D721Med (cell line): ENCODE data around the gene CLDN20.

Source experiments
- DNase-seq: peaks from one replicate; pipeline ENCODE4 v3.0.0; 2011; ENCODE audit warnings: low spot score; ENCODE audit not compliant: insufficient read length
- FAIRE-seq: peaks from 2 replicates; lab custom pipeline; 2011; peaks lifted over from hg19 to GRCh38; lab: Jason Lieb, UNC
- TF ChIP-seq, protein P1 (sequence below): IDR thresholded peaks from 2 replicates; pipeline ENCODE4 v1.5.1; 2012; ENCODE audit warnings: mild to moderate bottlenecking, control low read depth; ENCODE audit not compliant: insufficient read depth; ENCODE audit errors: missing control alignments

Gene CLDN20

DNA sequence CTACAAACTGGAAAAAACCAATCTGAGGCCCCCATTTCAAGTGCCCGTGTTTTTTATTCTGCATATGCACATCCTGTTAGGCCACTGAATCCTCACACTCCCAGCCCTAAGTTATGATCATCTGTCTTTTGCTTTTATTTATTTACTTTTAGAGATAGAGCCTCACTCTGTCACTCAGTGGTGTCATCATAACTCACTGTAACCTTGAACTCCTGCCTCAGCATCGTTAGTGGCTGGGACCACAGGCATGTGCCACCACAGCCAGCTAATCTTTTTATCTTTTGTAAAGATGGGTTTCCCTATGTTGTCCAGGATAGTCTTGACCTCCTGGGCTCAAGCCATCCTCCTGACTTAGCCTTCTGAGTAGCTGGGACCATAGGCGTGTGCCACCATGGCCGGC is 29.6 kb upstream of the CLDN20 start:
- TF ChIP-seq, protein P1, sequence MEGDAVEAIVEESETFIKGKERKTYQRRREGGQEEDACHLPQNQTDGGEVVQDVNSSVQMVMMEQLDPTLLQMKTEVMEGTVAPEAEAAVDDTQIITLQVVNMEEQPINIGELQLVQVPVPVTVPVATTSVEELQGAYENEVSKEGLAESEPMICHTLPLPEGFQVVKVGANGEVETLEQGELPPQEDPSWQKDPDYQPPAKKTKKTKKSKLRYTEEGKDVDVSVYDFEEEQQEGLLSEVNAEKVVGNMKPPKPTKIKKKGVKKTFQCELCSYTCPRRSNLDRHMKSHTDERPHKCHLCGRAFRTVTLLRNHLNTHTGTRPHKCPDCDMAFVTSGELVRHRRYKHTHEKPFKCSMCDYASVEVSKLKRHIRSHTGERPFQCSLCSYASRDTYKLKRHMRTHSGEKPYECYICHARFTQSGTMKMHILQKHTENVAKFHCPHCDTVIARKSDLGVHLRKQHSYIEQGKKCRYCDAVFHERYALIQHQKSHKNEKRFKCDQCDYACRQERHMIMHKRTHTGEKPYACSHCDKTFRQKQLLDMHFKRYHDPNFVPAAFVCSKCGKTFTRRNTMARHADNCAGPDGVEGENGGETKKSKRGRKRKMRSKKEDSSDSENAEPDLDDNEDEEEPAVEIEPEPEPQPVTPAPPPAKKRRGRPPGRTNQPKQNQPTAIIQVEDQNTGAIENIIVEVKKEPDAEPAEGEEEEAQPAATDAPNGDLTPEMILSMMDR, result no peak
- DNase-seq (no peak), FAIRE-seq (no peak)

DNA sequence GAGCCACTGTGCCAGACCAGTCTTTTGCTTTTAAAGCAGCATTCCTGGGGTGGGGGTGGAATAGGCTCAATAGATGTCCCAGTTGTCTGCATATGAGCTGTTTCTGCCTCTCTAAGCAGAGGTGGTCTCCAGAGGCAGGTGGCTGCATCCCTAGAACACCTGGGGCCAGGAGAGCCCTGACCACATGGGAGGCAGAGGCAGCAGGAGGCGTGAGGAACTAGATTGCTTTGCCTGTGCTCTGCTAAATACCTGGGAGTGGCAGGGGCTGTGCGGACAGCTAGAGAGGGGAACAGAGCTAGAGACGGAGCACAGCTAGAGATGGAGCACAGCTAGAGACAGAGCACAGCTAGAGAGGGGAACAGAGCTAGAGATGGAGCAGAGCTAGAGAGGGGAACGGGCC is 29.1 kb upstream of the CLDN20 start:
- no peak for DNase-seq
- FAIRE-seq, result no peak
- TF ChIP-seq, protein P1, result no peak

DNA sequence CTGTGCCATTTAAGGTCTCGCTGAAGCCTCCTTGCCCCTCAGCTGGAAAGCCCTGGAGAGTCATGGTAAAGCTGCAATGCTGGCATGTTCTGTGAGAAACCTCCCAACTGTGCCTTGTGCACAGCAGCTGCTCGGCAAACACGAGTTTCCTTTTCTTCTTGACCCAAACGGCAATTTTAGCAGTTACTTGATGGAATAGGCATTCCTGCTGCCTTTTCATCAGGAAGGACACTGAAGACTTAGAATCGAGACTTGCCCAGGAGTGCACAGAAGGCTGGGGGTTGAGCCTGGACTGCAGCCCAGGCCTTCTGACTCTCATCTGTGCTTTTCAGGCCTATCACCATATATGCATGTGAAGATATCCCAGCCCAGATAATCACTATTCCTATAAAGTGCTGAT is 28.7 kb upstream of the CLDN20 start:
- FAIRE-seq (no peak), DNase-seq (no peak)
- TF ChIP-seq, protein P1, result no peak

DNA sequence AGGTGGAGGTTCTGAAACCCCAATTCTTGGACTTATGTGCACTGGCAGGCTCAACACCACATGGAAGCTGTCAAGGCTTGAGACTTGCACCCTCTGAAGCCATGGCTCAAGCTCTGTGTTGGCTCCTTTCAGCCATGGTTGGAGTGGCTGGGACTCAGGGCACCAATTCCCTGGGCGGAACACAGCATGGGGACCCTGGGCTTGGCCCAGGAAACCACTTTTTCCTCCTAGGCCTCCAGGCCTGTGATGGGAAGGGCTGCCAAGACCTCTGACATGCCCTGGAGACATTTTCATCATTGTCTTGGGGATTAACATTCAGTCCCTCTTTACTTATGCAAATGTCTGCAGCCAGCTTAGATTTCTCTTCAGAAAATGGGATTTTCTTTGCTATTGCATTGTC is 26.2 kb upstream of the CLDN20 start:
- FAIRE-seq, result no peak
- no peak for DNase-seq
- TF ChIP-seq, protein P1, result no peak

DNA sequence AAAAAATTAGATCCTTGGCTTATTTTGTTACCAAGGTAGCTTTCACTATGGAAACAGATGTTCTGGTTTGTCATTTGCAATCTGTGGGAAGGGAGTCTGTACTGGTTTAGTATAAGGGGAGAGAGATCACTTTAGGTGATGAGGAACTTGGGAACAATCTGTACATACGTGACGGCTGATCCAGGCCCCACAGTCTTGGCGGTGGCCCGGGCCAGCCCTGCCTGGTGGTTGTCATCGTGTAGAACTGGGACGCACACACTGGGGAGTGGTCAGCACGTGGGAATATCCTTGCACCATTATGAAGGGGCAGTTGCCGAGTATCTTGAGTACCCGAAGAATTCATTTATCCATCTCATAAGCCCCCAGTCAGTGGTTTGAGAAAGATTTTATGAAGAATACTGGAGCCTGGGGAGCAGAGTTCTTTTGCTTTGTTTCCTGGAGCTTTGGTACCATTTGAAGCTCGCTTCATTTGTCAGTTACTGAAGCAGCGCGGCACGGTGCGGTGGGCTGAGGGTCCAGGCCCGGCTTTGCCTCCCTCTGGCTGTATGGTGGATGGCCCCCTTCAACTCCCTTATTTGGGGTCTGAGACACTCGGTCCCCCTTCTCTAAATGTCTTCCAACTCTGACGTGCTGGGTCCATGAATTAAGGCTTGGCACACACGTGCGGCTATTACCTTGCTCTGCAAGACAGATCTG is 22.8 kb upstream of the CLDN20 start:
- FAIRE-seq, result no peak
- no peak for DNase-seq
- TF ChIP-seq, protein P1, result no peak

DNA sequence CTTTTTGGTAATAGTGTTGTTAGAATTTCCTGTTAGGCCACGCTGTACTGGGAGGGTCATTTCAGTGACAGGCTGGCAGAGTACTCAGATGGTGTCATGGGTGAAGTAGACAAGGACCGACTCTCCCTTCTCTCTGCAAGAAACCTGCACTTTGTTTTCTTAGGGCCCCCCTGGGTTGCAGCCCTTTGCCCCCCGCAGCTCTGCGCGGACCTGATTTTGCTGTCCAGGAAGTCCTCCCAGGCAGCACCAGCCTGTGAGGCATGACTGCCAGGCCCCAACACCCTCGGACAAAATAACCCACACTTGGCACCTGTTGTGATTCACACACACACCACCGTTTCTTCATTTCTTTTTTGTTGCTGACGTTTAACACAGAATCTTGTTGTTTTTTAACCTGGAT is 21.8 kb upstream of the CLDN20 start:
- FAIRE-seq (no peak), DNase-seq (no peak)
- TF ChIP-seq, protein P1, result no peak

DNA sequence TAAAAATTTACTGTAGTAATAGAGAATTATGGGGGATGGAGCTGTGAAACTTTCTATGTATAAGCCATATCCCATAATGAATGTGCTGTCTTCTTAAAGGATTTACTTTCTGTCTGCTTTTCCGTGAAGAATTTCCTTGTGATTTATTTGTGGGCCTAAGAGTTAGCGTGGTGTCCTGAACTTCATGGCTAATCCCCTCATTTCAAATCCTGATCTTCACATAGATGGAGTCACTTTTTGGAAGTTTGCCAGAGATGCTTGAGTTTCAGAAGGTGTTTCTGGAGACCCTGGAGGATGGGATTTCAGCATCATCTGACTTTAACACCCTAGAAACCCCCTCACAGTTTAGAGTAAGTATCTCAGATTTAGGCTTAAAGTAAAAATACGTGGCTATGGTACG is 19.4 kb upstream of the CLDN20 start:
- DNase-seq (no peak), FAIRE-seq (no peak)
- TF ChIP-seq, protein P1, result no peak
